ENCODE data around the gene TULP4.

TULP4 gene

GRCh38 chr6:158367816-158368215 is 55.6 kb downstream of the TULP4 start:
- TF ChIP-seq CTCF (IDR thresholded peaks at IDR 0.05; ENCODE audit: insufficient read depth, low read depth, low read length, missing control alignments) = no peak
- no peak for DNase-seq (ENCODE audit: low read depth)
- H3K4me3 ChIP-seq (ENCODE audit: low read depth, low read length) = no peak overlapping the region

GRCh38 chr6:158369241-158369640 is 57.0 kb downstream of the TULP4 start:
- no peak for TF ChIP-seq CTCF (IDR thresholded peaks at IDR 0.05; ENCODE audit: insufficient read depth, low read depth, low read length, missing control alignments)
- no peak for DNase-seq (ENCODE audit: low read depth)
- no peak overlapping the region for H3K4me3 ChIP-seq (ENCODE audit: low read depth, low read length)

- H3K4me3 ChIP-seq (ENCODE audit: low read depth, low read length) = no peak overlapping the region
- TF ChIP-seq CTCF (IDR thresholded peaks at IDR 0.05; ENCODE audit: insufficient read depth, low read depth, low read length, missing control alignments) = no peak
Observed at GRCh38 chr6:158370805-158371204, 58.5 kb downstream of the TULP4 start.

GRCh38 chr6:158371261-158371660 is 59.0 kb downstream of the TULP4 start:
- no peak for TF ChIP-seq CTCF (IDR thresholded peaks at IDR 0.05; ENCODE audit: insufficient read depth, low read depth, low read length, missing control alignments)
- H3K4me3 ChIP-seq (ENCODE audit: low read depth, low read length) = no peak overlapping the region
- no peak for DNase-seq (ENCODE audit: low read depth)

More at GRCh38 chr6:158370805-158371204, 58.5 kb downstream of the TULP4 start:
- no peak for DNase-seq (ENCODE audit: low read depth)

GRCh38 chr6:158372574-158372973 is 60.3 kb downstream of the TULP4 start:
- no peak overlapping the region for H3K4me3 ChIP-seq (ENCODE audit: low read depth, low read length)
- DNase-seq (ENCODE audit: low read depth) = no peak
- TF ChIP-seq CTCF (IDR thresholded peaks at IDR 0.05; ENCODE audit: insufficient read depth, low read depth, low read length, missing control alignments) = no peak

- no peak overlapping the region for H3K4me3 ChIP-seq (ENCODE audit: low read depth, low read length)
- DNase-seq (ENCODE audit: low read depth) = no peak
- TF ChIP-seq CTCF (IDR thresholded peaks at IDR 0.05; ENCODE audit: insufficient read depth, low read depth, low read length, missing control alignments) = no peak
Observed at GRCh38 chr6:158373214-158373613, 60.9 kb downstream of the TULP4 start.

- no peak for TF ChIP-seq CTCF (IDR thresholded peaks at IDR 0.05; ENCODE audit: insufficient read depth, low read depth, low read length, missing control alignments)
Observed at GRCh38 chr6:158374020-158374419, 61.8 kb downstream of the TULP4 start.

More at GRCh38 chr6:158374020-158374419, 61.8 kb downstream of the TULP4 start:
- no peak overlapping the region for H3K4me3 ChIP-seq (ENCODE audit: low read depth, low read length)
- DNase-seq (ENCODE audit: low read depth) = no peak

All from GM12865 (cell line).